Measurements from ENCODE around the gene ACE2. TPM values are rescaled to one million over a fixed set of nuclear protein-coding genes. Genes with fewer than 3 reads are reported as not detected.

ACE2 gene
- total and polyA plus RNA-seq, 8 donors: 0.49 to 3.6 (median 0.85) TPM

DNA sequence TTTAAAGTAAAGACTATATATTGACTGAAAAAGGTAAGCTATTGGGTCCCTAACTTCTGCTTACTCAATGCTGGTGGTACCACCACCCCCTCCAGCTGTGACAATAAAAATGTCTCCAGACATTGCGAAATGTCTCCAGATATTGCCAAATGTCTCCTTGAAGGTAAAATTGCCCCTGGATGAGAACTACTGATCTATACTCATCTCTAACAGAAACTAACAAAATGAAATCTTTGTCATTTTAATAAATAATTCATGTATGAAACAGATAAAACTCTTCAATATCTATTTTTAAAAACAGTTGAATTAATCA, 43.8 kb upstream of the ACE2 start:
- no peak for DNase-seq
- TF ChIP-seq, protein P1, sequence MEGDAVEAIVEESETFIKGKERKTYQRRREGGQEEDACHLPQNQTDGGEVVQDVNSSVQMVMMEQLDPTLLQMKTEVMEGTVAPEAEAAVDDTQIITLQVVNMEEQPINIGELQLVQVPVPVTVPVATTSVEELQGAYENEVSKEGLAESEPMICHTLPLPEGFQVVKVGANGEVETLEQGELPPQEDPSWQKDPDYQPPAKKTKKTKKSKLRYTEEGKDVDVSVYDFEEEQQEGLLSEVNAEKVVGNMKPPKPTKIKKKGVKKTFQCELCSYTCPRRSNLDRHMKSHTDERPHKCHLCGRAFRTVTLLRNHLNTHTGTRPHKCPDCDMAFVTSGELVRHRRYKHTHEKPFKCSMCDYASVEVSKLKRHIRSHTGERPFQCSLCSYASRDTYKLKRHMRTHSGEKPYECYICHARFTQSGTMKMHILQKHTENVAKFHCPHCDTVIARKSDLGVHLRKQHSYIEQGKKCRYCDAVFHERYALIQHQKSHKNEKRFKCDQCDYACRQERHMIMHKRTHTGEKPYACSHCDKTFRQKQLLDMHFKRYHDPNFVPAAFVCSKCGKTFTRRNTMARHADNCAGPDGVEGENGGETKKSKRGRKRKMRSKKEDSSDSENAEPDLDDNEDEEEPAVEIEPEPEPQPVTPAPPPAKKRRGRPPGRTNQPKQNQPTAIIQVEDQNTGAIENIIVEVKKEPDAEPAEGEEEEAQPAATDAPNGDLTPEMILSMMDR (IDR thresholded peaks at IDR 0.05): no peak
- Histone ChIP-seq H3K27ac (no peak overlapping the region), H3K9me3 (no peaks in the 10 kb centered on the region), H3K36me3 (no peaks in the 10 kb centered on the region), H3K27me3 (peaks cover 0 to 30% of the 10 kb centered on the region in 2 donors), H3K4me3 (no peak overlapping the region), H3K4me1 (no peaks in the 10 kb centered on the region)
- intact Hi-C loops (cut with DNase I): no loop called here
- no peak for ATAC-seq

DNA sequence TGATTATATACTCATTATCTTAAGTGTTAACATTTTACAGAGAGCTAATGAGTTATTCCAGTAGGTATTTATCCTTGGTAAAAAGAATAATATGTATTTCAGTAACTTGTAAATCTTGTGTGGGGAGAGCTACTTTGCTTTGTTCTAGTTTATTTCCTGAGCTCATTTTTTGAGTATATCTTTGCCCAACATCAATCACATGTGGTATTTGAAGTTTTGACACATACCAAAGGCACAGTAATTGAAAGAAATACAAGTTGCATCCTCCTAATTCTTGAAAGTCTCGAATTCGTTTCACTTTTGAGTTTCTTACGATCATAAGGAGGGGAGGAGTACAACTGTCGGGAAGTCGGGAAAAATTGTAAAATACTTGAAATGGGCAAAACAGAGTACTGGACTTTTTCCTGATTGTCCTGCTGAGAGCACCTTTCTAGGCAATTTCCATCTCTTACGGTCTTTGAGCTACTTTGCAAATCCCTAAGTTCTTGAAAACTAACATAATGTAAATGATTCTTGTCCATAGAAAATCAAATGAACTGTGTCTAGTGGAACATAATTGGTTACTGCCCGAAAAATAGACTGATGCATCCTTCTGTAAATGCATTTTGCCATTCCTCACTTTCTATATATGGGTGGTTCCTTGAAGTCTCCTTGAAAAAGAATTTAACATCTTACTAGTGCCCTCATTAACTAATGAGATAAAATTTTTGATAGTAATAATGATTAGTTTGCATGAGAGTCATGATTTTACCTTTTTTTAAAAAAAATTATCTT, 43.2 kb upstream of the ACE2 start:
- Histone ChIP-seq H3K27ac (no peak overlapping the region), H3K9me3 (no peaks in the 10 kb centered on the region), H3K4me3 (no peak overlapping the region), H3K27me3 (peaks cover 0 to 29% of the 10 kb centered on the region in 2 donors), H3K36me3 (no peaks in the 10 kb centered on the region), H3K4me1 (no peaks in the 10 kb centered on the region)
- intact Hi-C loops (cut with DNase I): no loop called here
- DNase-seq (no peak), ATAC-seq (no peak)
- TF ChIP-seq, protein P1 (IDR thresholded peaks at IDR 0.05): no peak

DNA sequence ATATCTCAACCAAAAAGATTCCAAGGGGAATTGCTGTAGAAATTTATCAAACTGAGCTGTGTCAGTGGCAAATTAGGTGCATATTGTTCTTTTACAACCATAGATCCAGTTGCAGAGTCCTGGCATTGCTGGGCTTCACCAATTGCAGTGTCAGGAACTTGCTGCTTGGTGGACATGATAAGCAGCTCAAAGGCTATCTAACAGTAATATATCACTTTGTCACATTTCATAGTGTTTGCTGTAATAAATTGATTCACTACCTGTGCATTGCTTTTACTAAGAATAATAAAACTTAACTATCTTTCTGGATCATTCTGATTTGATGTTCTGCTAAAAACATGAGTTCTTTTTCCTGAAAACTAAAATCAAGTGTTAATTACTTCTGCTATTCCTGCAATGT, 30.9 kb upstream of the ACE2 start:
- TF ChIP-seq, protein P1 (IDR thresholded peaks at IDR 0.05): no peak
- ATAC-seq: no peak
- no peak overlapping the region for H3K27ac ChIP-seq
- DNase-seq: no peak
- no peaks in the 10 kb centered on the region for H3K36me3 ChIP-seq
- peaks cover 0 to 10% of the 10 kb centered on the region in 2 donors for H3K27me3 ChIP-seq
- H3K4me1 ChIP-seq: no peaks in the 10 kb centered on the region
- no peak overlapping the region for H3K4me3 ChIP-seq
- no peaks in the 10 kb centered on the region for H3K9me3 ChIP-seq
- intact Hi-C loops (cut with DNase I): no loop called here

DNA sequence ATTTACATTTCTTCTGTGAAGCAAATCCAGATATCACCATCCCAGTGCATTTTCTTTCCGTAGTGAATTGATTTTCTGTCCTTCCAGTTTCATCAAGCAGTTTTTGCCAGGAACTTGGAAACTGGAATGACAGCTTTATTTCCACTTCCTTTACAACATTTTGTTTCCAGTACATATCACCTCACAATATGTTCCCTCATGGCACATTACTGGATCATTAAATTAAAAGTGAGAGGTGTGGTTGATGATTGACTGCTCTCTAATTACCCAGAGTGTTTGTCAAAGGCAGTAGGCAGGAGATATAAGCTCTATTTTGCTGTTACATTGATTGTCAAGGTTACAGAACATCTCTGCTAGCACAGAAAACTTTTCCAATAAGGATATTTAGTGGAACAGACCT, 22.3 kb upstream of the ACE2 start:
- H3K4me3 ChIP-seq: no peak overlapping the region
- TF ChIP-seq, protein P1 (IDR thresholded peaks at IDR 0.05): no peak
- peaks cover 0 to 25% of the 10 kb centered on the region in 2 donors for H3K27me3 ChIP-seq
- no peaks in the 10 kb centered on the region for H3K9me3 ChIP-seq
- H3K36me3 ChIP-seq: no peaks in the 10 kb centered on the region
- intact Hi-C loops (cut with DNase I): no loop called here
- H3K4me1 ChIP-seq: no peaks in the 10 kb centered on the region
- DNase-seq (no peak), ATAC-seq (no peak)
- no peak overlapping the region for H3K27ac ChIP-seq

DNA sequence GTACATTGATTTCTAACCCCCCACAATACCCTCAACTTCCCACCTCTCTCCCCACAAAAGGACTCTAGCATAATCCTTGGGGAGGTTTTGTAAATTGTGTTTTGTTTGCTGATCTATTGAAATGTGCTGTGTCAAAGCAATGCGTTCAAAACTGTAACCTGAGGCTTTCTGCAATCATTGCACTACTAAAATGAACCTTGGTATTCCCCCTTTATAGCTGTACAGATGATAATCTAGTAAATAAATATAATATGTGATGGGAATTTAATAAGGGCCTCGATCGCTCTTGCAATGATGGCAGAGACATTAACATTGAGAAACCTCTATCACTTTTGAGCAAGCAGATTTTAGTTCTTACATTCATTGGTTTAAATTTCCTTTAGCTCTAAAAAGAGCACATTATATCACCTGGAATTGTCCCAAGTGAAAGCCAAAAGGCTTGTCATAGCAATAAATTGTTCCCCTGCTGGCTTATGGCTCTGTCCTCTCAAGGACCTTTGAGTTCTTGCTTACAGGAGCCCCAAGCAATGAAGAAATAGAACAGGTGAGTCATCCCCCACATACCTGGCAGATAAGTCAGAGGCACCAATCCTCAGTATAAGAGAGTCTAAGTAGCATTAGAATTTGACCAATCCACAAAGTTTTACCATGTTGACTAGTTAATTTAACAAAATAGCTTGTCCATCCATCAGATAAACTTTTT, 18.4 kb upstream of the ACE2 start:
- intact Hi-C loops (cut with DNase I): no loop called here
- no peak overlapping the region for H3K4me3 ChIP-seq
- no peaks in the 10 kb centered on the region for H3K4me1 ChIP-seq
- H3K36me3 ChIP-seq: no peaks in the 10 kb centered on the region
- no peaks in the 10 kb centered on the region for H3K9me3 ChIP-seq
- TF ChIP-seq, protein P1 (IDR thresholded peaks at IDR 0.05): no peak
- ATAC-seq (peak; percentile 78), DNase-seq (no peak)
- peaks cover 0 to 14% of the 10 kb centered on the region in 2 donors for H3K27me3 ChIP-seq
- no peak overlapping the region for H3K27ac ChIP-seq
